Measurements from ENCODE around the gene MFSD6. TPM values are rescaled to one million over a fixed set of nuclear protein-coding genes. Genes with fewer than 3 reads are reported as not detected.
"Not testable (repeated sequence)": the region's sequence is repeated elsewhere in the genome, so short reads cannot be mapped to it uniquely, and the experiment has no call there.

Gene MFSD6
- 50.1 TPM for total RNA-seq

DNA sequence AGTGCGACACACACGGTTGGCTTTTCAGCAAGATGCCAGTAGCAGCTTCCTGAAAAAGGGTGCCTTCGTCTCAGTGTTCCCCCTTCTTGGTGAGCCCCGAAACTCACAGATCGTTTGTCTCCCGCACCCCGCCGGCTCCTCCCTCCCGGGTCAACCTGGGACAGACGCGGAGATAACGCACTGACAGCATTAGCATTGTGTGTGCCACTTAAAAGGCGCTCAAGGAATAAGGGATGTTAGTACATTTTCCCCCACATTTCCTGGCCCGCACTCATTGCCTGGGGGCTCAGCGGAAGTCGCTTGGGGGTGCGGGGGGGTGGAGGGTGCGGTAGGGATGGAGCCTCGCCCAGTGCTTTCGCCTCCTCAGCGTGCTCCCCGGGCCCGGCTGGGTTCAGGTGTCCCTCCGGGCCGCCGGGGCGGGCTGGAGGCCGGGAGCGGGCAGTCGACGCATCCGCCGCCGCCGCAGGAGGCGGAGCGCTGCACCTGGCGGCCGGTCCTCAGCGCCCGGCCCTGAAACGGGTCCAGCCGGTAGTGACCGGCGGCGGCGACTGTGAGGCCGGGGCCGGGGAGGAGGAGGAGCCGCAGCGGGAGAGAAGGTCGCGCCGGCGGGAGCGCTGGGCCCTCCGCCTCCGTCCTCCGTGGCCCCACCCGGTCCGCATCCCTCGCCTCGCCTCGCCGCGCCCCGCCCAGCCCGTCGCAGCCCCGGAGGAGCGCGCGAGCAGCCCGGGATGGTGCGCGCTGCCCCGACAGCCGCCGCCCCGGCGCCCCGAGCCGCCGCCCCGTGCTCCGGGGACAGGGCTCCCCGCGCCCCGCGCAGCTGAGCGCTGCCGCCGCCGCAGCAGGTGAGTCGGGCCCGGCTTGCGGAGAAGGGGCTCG, at the start of gene MFSD6:
MFSD6 (plus strand) TSS at position 694 of the 876 bp plus-strand sequence. CDS start 27,675 bp downstream, outside the sequence.
- peak; percentile 46 to 59 (median 54) for DNase-seq (ENCODE audit: low read depth in 2 of 3, low spot score in 2 of 3)

DNA sequence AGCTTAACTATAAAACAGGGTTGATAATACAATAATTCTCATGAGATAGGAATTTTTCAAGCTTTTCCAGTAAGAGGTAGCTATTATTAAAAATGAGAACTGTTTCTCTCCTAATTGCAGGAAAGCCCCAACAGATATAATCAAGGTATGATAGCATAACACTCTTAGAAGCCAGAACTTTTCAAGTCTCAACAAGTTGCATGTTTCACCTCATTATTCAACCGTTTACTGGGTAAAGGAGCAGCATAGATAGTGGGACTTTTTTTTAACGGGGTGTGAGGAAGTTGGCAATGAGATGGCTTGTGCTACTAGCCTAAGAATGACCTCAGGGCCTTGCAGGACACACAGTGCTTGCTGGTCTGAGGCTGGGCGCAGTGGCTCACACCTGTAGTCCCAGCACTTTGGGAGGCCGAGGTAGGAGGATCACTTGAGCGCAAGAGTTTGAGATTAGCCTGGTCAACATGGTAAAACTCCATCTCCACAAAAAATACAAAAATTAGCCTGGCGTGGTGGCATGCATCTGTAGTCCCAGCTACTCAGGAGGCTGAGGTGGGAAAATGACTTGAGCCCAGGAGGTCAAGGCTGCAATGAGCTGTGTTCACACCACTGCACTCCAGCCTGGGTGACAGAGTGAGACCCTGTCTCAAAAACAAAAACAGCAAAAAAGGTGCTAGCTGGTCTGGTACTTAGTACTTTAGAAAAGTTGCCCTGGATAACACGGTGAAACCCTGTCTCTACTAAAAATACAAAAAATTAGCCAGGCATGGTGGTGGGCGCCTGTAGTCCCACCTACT, 49.3 kb upstream of the MFSD6 start:
- not testable (repeated sequence) for DNase-seq (ENCODE audit: low read depth in 2 of 3, low spot score in 2 of 3)

DNA sequence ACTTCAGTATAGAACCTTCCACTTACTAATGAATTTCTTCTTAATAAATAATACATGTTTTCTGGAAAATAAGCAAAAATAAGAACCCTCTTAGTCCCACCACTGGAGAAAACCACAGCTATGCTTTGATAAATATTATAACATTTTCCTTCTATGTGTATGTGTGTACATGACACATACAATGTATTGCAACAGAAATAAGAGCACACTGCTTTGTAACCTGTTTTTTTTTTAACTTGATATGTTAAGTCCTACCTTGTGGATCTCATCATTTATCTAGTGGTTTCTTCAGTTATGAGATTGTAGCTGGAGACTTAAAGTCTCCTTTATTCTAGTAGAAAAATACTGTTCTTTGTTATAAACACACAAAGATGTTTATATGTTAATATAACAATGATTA, 47.6 kb upstream of the MFSD6 start:
- no peak for DNase-seq (ENCODE audit: low read depth in 2 of 3, low spot score in 2 of 3)

DNA sequence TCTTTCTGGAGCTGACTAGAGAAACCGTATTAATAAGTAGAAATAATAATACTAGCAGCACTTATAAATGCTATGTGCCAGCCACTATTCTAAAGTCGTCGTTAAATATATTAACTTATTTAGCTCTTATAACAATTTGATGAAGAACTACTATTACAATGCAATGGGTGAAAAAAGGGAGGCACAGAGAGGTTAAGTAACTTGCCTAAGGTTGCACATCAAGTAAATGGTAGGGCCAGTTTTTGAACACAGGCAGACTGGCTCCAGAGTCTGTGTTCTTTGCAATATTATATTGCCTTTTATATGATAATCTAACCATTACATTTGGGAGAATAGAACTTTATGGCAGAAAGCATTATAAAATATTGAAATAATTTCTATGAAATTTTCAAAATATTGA, 47.2 kb upstream of the MFSD6 start:
- DNase-seq (ENCODE audit: low read depth in 2 of 3, low spot score in 2 of 3): no peak

DNA sequence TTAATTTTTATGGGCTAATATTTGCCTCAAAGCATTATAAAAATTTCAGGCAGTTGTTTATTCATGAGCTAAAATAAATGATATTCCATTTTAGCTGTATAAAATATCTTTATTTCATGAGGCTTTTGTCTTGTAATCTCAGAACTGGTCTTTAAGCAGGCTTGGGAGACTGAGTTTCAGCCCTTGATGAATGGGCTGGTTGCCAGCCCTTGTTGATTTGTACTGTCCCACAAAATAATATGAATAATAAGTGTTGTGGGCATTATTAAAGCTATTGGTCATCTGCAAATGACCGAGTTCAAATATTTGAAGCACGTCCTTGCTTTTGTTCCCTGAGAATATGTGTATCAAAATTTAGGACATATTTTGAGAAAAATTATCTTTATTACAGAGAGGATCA, 46.6 kb upstream of the MFSD6 start:
- no peak for DNase-seq (ENCODE audit: low read depth in 2 of 3, low spot score in 2 of 3)

DNA sequence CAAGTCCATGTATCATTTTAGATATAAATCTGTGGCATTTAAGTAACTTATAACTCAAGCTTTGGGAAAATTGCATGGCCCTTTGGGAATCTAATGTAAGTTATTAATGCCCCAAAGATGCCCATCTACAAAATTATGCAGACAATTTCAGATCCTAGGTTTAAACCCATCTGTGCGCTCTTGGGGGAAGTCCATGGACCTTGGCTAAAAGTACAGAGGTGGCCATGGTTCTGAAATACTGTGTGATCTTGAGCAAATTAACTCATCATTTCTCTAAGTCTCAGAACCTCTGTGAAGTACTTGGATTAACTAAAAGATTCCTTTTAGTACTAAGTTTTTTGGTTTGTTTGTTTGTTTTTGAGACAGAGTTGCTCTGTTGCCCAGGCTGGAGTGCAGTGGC, 45.3 kb upstream of the MFSD6 start:
- DNase-seq (ENCODE audit: low read depth in 2 of 3, low spot score in 2 of 3): no peak

DNA sequence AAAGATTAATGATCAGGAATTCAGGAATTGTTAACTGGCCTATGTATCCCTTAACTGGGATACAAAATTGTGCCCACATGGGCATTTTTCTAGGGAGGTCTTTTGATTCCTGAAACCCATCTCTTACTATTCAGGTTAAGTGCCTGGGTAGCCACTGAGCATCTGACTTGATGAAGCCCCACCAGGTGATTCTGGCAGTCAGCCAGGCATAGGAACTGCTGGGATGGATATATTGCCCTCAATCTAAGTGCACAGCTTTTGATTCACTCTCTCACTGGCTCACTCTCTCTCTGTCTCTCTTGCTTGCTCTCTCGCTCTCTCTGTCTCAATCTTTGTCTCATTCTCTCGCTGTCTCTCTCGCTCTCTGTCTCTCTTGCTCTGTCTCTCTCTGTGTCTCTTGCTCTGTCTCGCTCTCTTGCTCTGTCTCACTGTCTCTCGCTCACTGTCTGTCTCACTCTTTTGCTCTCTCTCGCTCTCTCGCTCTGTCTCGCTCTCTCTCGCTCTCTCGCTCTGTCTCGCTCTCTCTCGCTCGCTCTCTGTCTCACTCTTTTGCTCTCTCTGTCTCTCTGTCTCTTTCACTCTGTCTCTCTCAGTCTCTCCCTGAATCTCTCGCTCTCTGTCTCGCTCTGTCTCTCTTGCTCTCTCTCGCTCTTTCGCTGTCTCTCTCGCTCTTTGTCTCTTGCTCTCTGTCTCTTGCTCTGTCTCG, 42.5 kb upstream of the MFSD6 start:
- DNase-seq (ENCODE audit: low read depth in 2 of 3, low spot score in 2 of 3): no peak

DNA sequence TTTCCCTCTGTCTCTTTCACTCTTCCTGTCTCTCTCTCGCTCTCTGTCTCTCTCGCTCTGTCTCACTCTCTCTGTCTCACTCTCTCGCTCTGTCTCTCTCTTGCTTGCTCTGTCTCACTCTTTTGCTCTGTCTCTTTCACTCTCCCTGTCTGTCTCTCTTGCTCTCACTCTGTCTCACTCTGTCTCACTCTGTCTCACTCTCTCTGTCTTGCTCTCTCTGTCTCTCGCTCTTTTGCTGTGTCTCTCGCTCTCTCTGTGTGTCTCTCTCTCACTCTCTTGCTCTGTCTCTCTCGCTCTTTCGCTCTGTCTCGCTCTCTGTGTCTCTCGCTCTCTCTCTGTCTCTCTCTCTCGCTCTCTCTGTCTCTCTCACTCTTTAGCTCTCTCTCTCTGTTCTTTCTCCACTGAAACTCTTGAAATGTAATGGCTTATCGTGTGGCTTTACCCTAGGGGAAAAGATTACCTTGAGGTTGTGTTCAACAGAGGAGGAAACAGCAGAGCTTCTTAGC, 41.9 kb upstream of the MFSD6 start:
- DNase-seq (ENCODE audit: low read depth in 2 of 3, low spot score in 2 of 3): no peak

DNA sequence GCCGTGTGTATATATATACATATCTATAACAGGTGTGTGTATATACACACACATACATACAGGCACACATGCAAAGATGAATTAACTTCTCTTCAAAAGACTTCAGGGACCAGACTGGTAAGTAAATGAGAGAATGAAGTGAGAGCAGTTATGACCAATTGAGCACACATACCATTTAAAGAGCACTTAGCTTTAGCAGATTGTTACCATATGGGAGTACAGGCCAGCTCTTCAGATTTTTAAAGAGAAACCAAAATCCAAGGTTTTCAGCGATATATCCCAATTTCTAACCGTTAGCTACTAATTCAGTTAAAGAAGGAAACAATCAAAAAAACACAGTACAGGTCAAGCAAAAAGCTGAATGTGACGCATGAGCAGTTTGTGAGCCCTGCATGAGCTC, 41.1 kb upstream of the MFSD6 start:
- no peak for DNase-seq (ENCODE audit: low read depth in 2 of 3, low spot score in 2 of 3)

DNA sequence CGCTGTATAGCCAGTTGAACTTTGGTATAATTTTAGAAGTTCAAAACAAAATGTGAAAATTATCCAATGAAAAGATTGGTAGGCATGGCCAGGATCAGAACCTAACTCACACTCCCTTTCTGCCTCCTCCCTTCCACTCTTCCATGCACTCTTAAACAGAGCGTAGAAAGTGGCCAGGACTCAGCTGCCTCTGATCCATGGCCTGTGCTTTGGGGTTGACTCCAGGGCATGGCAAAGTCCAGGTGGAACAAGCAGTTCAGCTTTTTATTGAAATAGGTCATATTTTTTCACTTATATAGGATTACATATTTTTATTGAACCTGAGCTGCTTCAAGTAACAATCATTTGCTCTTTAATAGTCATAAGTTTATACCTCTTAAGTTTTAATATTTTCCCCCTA, 38.5 kb upstream of the MFSD6 start:
- DNase-seq (ENCODE audit: low read depth in 2 of 3, low spot score in 2 of 3): no peak

DNA sequence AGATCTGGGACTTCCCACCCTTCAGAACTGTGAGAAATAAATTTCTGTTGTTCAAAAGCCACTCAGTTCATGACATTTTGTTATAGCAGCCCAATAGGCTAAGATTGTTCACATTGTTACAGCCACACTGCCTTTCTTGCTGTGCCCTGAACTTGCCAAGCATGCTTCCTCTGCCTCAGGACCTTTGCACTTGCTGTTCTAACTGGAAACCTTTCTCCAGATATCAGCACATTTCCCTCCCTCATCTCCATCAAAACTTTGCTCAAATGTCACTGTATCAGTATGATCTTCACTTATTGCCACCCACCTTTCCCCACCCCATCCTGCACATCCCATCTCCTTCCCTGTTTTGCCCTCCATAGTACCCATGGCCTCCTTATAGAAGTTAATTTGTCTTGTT, 32.1 kb upstream of the MFSD6 start:
- no peak for DNase-seq (ENCODE audit: low read depth in 2 of 3, low spot score in 2 of 3)

DNA sequence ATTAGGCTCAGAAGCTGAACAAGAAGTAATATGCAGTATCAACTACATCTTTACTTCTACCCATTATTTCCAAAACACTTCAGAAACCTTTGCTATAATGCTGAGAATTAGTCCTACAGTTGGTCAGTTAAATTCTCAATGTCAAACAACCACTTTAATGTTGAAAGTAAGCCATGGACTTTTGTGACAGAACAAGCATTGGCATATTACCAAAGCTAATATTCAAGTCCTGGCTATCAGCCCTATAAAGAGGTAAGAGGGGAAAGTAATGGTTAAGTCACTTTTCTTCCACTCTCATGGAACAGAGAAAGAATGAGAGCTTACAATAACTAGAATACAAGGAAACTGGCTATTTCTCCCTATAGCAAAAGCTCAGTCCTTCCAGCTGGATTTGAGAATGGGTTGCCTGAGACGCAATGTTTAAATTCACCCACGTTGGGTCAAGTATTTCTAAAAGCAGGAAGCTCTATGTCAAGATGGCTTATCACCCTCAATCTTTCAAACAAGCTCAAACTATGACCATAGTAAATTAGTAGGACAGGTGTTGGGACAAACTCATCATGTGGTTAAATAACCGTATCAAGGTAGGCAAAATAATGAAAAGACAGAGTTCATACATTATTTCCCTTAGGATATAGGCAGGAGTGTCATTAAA, 31.4 kb upstream of the MFSD6 start:
- no peak for DNase-seq (ENCODE audit: low read depth in 2 of 3, low spot score in 2 of 3)

DNA sequence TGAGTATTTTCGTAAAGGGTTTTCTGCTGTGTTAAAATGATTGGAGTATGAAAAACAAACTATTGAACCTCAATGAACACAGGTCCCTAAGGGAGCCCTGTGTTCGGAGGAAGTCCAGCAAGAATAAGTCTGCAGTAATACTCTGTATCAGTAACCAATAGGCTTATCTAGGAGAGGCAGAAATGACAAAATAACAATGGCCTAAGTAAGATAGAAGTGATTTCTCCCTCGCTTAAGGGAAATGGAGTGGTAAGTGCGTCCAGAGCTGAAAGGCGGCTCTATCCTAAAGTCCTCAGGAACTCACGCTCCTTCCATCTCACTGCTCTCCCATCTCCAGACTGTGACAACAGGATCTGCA, 29.3 kb upstream of the MFSD6 start:
- no peak for DNase-seq (ENCODE audit: low read depth in 2 of 3, low spot score in 2 of 3)

DNA sequence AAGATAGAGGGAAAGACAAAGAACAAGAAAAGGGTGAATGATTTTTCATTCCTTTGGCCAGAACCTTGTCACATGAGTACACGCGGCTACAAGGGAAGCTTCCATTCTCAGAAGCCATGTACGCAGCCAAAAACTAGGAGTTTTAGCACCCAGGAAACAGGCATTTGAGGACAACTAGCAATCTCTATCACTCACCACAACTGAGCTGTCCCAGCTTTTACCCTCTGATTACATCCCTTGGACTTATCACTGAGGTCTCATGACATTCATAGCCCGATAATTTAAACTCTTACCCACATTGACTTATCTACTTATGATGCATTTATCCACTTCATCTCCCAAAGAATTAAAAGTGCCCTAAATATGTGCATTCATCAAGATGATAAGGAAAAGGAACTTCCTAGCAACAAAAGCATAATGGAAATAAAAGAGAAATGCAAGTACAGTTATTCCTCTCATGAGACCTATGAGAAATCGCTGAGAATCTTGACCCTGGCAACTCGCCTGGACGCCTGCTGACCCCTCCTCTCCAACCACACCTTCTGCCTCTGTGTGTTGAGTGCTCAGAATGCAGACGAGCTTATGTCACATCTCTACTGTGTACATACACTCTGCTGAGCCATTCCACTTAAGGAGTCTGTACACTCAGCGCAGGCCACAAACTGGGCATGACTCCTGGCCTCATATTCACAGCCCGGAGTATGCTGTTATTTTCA, 28.7 kb upstream of the MFSD6 start:
- DNase-seq (ENCODE audit: low read depth in 2 of 3, low spot score in 2 of 3): no peak

DNA sequence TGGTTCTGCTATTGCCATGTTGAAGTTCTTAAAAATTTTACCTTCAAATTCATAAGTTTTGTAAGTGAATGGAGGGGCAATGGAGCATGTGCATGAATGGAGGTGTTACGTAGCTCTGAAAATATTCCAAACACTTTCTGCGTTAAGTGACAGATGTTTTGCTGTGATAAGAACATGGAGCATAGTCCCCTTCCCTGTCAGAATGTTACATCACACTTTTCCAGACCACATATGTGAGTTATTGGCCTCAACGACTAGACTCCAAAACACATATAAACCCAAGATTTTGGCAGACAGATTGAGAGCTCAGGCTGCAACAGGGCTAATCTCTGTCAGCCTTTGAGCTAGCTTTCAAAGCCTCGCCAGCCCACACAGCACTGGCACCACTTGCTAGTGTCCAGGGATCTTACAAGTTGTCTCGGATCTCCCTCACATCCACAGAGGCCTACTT, 27.2 kb upstream of the MFSD6 start:
- peak in 2 of 3 donors; percentile 38 to 77 for DNase-seq (ENCODE audit: low read depth in 2 of 3, low spot score in 2 of 3)

DNA sequence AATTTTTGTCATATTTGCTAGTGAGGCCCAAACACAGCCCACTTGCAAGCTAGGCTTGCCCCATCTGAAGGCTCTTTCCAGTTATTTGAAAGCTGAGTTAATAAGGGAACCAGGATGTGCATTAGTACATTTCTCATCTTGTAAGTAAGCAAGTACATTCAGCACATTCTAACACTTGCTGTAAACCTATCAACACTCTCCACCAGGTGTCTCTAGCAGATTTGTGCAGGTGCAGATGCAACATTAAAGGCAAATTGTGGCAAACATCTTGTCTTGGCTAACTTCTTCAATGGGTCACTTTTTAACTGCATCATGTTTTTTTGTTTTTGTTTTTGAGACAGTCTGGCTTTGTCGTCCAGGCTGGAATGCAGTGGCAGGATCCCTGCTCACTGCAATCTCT, 25.3 kb upstream of the MFSD6 start:
- peak in 2 of 3 donors; percentile 64 to 75 for DNase-seq (ENCODE audit: low read depth in 2 of 3, low spot score in 2 of 3)

DNA sequence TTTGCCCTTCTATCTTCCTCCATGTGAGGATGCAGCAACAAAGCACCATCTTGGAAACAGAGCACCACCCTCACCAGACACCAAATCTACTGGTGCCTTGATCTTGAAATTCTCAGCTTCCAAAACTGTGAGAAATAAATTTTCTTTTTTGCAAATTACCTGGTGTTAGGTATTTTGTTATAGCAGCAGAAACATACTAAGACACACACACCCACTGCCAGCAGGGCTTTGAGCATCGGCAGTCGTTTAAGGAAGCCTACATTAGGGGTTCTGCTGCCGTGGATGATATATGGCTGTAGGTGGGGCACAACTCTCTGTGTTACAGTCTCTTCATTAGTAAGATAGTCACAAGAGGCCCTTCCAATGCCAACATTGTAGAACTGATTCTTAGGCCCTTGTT, 20.7 kb upstream of the MFSD6 start:
- no peak for DNase-seq (ENCODE audit: low read depth in 2 of 3, low spot score in 2 of 3)

DNA sequence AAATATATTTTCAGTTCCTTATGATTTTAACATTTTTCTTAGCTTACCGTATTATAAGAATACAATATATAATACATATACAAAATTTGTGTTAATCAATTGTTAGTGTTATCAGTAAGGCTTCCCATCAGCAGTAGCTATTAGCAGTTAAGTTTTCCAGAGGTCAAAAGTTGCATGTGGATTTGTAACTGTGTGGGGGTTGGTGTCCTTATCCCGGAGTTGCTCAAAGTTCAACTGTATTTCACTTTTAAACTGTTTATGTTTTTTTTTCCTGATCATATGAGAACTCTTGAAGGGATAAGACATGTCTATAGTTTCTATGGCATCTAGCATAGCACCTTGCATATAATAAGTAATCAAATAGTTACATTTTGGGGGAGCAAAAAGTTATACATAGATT, 11.9 kb upstream of the MFSD6 start:
- no peak for DNase-seq (ENCODE audit: low read depth in 2 of 3, low spot score in 2 of 3)

DNA sequence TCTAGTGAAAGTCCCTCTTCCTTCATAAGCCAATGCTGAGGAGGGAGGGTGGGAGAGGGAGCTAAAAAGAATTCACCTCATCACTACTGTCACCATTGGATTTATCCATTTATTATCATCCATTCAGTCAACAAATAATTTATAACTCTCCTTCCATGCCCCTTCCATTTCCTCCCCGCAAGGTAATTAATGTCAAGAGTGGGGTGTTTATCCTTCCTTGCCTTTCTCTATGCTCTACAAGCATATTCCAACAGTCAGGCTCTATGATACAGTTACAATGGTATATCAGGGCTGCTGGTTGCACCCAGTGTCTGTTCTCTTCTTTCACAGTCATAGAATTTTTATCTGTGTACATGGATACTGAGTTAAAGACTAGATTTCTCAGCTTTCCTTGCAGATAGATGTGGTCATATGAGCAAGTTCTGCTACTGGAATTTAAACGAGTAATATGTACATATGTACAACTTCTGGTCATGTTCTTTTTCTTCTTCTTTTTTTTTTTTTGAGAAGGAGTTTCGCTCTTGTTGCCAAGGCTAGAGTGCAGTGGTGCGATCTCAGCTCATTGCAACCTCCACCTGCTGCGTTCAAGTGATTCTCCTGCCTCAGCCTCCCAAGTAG, 5.1 kb upstream of the MFSD6 start:
- no peak for DNase-seq (ENCODE audit: low read depth in 2 of 3, low spot score in 2 of 3)
